Brain pericyte (primary cell): ENCODE results near the gene TRIM52.

Experiments used
- DNase-seq: peaks from one replicate; pipeline ENCODE4 v3.0.0-alpha.2; 2012; ENCODE audit warnings: low read depth, low spot score

The TRIM52 gene

GRCh38 chr5:181258576-181258975 lies 2.4 kb downstream of the TRIM52 start:
- no peak for DNase-seq

GRCh38 chr5:181255836-181256578 lies 4.9 kb downstream of the TRIM52 start:
- no peak for DNase-seq

- DNase-seq = no peak
Measured at GRCh38 chr5:181255276-181255675, 5.7 kb downstream of the TRIM52 start.

GRCh38 chr5:181248277-181248676 lies 12.7 kb downstream of the TRIM52 start:
- DNase-seq = no peak

- no peak for DNase-seq
Measured at GRCh38 chr5:181246276-181247049, 14.5 kb downstream of the TRIM52 start.

- no peak for DNase-seq
Measured at GRCh38 chr5:181245427-181246275, 15.3 kb downstream of the TRIM52 start.

- peak; percentile 69 for DNase-seq
Measured at GRCh38 chr5:181243564-181244343, 17.2 kb downstream of the TRIM52 start, which contains the start of gene RACK1. Gene RACK1 (minus strand): TSS chr5:181243906. CDS start chr5:181243800, 106 bp downstream.

GRCh38 chr5:181243018-181243563 lies 17.9 kb downstream of the TRIM52 start:
- no peak for DNase-seq

GRCh38 chr5:181242031-181242451 lies 18.9 kb downstream of the TRIM52 start:
- no peak for DNase-seq

GRCh38 chr5:181241393-181241975 lies 19.5 kb downstream of the TRIM52 start:
- no peak for DNase-seq

- no peak for DNase-seq
Measured at GRCh38 chr5:181239062-181239663, 21.8 kb downstream of the TRIM52 start.

GRCh38 chr5:181237729-181238385 lies 23.1 kb downstream of the TRIM52 start:
- DNase-seq = no peak

GRCh38 chr5:181236954-181237641 lies 23.8 kb downstream of the TRIM52 start:
- no peak for DNase-seq

- no peak for DNase-seq
Measured at GRCh38 chr5:181236471-181236870, 24.5 kb downstream of the TRIM52 start.

- DNase-seq = no peak
Measured at GRCh38 chr5:181235689-181236366, 25.1 kb downstream of the TRIM52 start.

GRCh38 chr5:181235323-181235688 lies 25.6 kb downstream of the TRIM52 start:
- no peak for DNase-seq

GRCh38 chr5:181234455-181235306 lies 26.3 kb downstream of the TRIM52 start:
- no peak for DNase-seq
